NCI-H128 (cell line): ENCODE results near the gene ZDHHC8.

ENCODE experiments used
- DNase-seq: peaks from one replicate; lab custom pipeline; 2025; ENCODE audit not compliant: unreplicated experiment; lab: John Stamatoyannopoulos, UW

ZDHHC8 gene

GRCh38 chr22:20192293-20192971 is 60.8 kb downstream of the ZDHHC8 start:
- DNase-seq, result no peak

- no peak for DNase-seq
These were observed 61.6 kb downstream of the ZDHHC8 start for GRCh38 chr22:20192972-20193760.

GRCh38 chr22:20193761-20194494 is 62.3 kb downstream of the ZDHHC8 start:
- DNase-seq, result no peak

- DNase-seq, result no peak
These were observed 63.3 kb downstream of the ZDHHC8 start for GRCh38 chr22:20194681-20195593.

- DNase-seq, result no peak
These were observed 64.7 kb downstream of the ZDHHC8 start for GRCh38 chr22:20196094-20196842.
